Measurements from ENCODE around the gene SLC15A4. TPM values are rescaled to one million over a fixed set of nuclear protein-coding genes. Genes with fewer than 3 reads are reported as not detected.
A peak's percentile ranks its signal among the peaks of the same experiment; 100 is the strongest.
"Not testable (repeated sequence)": the region's sequence is repeated elsewhere in the genome, so short reads cannot be mapped to it uniquely, and the experiment has no call there.

Gene SLC15A4
- total RNA-seq, 1 donor from 2014 or later: 30.0 TPM

- TF ChIP-seq CTCF (IDR thresholded peaks at IDR 0.05): no peak
- Histone ChIP-seq H3K9me3 (no peaks in the 10 kb centered on the region), H3K36me3 (peaks cover 58% of the 10 kb centered on the region), H3K27me3 (ENCODE audit: low read depth) (no peaks in the 10 kb centered on the region), H3K27ac (peak overlapping the region; percentile 43), H3K4me3 (no peak overlapping the region), H3K4me1 (peaks cover 19% of the 10 kb centered on the region)
- peak; percentile 64 to 73 for ATAC-seq
- DNase-seq: no peak
- intact Hi-C loops (cut with DNase I): no loop called here
Observed at GRCh38 chr12:128810182-128811127, 13.3 kb downstream of the SLC15A4 start.

DNA sequence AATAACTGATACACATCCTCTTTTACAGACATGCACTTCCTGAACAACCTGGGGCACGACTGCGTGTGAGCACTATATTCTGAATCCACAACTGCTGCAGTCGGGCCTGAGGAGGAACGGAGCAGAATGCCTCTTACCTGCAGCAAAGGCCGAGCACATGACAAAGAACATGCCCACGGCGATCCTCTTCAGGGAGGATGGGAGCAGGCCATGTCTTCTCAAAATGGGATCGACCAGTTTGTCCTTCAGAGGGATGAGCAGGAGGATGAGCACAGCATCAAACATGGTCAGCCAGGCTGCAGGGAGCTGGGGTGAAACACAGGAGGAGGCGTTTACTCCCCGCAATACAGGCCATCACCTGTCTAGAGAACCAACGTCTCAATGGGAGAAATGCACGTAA is 15.1 kb downstream of the SLC15A4 start:
- Histone ChIP-seq H3K27me3 (ENCODE audit: low read depth) (no peaks in the 10 kb centered on the region), H3K9me3 (no peaks in the 10 kb centered on the region), H3K4me1 (peaks cover 19% of the 10 kb centered on the region), H3K27ac (no peak overlapping the region), H3K36me3 (peaks cover 60% of the 10 kb centered on the region), H3K4me3 (no peak overlapping the region)
- TF ChIP-seq CTCF (IDR thresholded peaks at IDR 0.05): no peak
- no peak for ATAC-seq
- intact Hi-C loops (cut with DNase I): no loop called here
- no peak for DNase-seq

DNA sequence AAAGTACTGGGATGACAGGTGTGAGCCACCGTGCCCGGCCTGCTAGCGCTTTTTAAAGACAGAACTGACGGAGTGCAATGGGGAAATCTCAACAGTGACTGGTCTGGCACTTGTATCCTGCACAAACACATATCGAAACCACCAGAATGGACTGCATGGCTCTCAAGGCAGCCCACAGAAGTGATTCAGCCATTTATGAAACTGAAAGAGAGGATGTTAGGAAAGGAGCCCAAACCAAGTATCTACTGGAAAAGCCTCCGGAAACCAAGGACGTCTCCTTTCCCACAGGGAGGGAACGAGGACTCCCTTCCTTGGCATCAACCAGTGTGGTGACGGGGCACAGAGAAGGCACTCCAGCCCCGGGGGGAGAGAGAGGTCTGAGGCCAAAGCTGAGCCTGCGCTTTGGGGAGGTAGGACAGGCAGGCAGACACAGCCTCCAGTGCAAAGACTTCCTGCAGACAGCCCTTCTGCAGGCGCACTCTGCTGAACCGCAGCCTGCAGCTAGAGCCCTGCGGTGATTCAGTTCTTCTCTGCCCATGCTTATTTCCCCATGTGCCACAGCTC is 16.5 kb downstream of the SLC15A4 start:
- DNase-seq (peak; percentile 58), ATAC-seq (peak; percentile 71 to 83)
- no peak for TF ChIP-seq CTCF (IDR thresholded peaks at IDR 0.05)
- Histone ChIP-seq H3K9me3 (no peaks in the 10 kb centered on the region), H3K27ac (peak overlapping the region; percentile 59), H3K4me1 (peaks cover 19% of the 10 kb centered on the region), H3K27me3 (ENCODE audit: low read depth) (no peaks in the 10 kb centered on the region), H3K4me3 (peak overlapping the region; percentile 1), H3K36me3 (peaks cover 58% of the 10 kb centered on the region)
- intact Hi-C loops (cut with DNase I): no loop called here

GRCh38 chr12:128806573-128806972 is 17.2 kb downstream of the SLC15A4 start:
- H3K36me3 ChIP-seq: peaks cover 64% of the 10 kb centered on the region
- H3K27me3 ChIP-seq (ENCODE audit: low read depth): no peaks in the 10 kb centered on the region
- DNase-seq (no peak), ATAC-seq (no peak)
- H3K4me3 ChIP-seq: no peak overlapping the region
- peaks cover 19% of the 10 kb centered on the region for H3K4me1 ChIP-seq
- H3K27ac ChIP-seq: no peak overlapping the region
- no peaks in the 10 kb centered on the region for H3K9me3 ChIP-seq
- no peak for TF ChIP-seq CTCF (IDR thresholded peaks at IDR 0.05)
- intact Hi-C loops (cut with DNase I): no loop called here

- ATAC-seq; H3K9me3 ChIP-seq; DNase-seq; intact Hi-C loops (cut with DNase I); H3K4me1 ChIP-seq; H3K27ac ChIP-seq; H3K27me3 ChIP-seq (ENCODE audit: low read depth); H3K4me3 ChIP-seq: not testable (repeated sequence)
- peaks cover 76% of the 10 kb centered on the region for H3K36me3 ChIP-seq
Observed at GRCh38 chr12:128805406-128805805, 18.4 kb downstream of the SLC15A4 start.

DNA sequence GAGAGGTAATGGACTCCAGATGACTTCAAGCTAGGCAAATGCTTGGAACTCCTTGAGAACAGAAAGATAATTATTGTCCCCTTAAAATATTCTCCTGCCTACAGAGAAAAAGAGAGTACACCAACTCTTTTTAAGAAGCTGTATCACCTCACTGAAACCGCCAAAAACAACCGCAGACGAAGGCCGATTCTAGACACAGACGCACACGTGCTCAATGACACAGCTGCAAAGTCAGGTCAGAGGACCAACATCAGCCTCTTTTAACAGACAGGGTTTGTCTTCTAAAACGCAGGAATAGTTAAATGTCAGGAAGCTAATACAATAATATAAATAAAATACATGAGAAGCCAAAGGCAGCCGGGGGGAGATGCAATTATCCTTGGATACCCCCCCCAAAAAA is 19.0 kb downstream of the SLC15A4 start:
- H3K9me3 ChIP-seq: no peaks in the 10 kb centered on the region
- no peak overlapping the region for H3K4me3 ChIP-seq
- peaks cover 80% of the 10 kb centered on the region for H3K36me3 ChIP-seq
- no peak for DNase-seq
- intact Hi-C loops (cut with DNase I): no loop called here
- no peaks in the 10 kb centered on the region for H3K27me3 ChIP-seq (ENCODE audit: low read depth)
- H3K4me1 ChIP-seq: peaks cover 3% of the 10 kb centered on the region
- no peak for ATAC-seq
- no peak for TF ChIP-seq CTCF (IDR thresholded peaks at IDR 0.05)
- H3K27ac ChIP-seq: no peak overlapping the region
